ENCODE results near the gene DRC3.

The DRC3 gene

GRCh38 chr17:18017958-18018357, 45.3 kb downstream of the DRC3 start:
- H3K36me3 ChIP-seq (ENCODE audit: insufficient read depth, low read length) = peaks cover 10% of the 10 kb centered on the region; the same call in 1 of the 2 replicates
- no peaks in the 10 kb centered on the region for H3K79me2 ChIP-seq (ENCODE audit: insufficient read depth, low read length)

GRCh38 chr17:18018411-18018921, 45.8 kb downstream of the DRC3 start:
- Histone ChIP-seq H3K27me3 (ENCODE audit: insufficient read depth, low read length, poor library complexity, severe bottlenecking) (no peaks in the 10 kb centered on the region), H3K36me3 (ENCODE audit: insufficient read depth, low read length) (peaks cover 10% of the 10 kb centered on the region; the same call in 1 of the 2 replicates), H4K20me1 (ENCODE audit: insufficient read depth, low read length, poor library complexity, severe bottlenecking) (no peaks in the 10 kb centered on the region), H3K9me3 (ENCODE audit: insufficient read depth, low read depth, low read length) (no peaks in the 10 kb centered on the region), H2AFZ (ENCODE audit: low read length) (no peak overlapping the region), H3F3A (ENCODE audit: low read depth) (no peaks in the 10 kb centered on the region), H3K4me2 (ENCODE audit: low read depth, low read length, poor library complexity, severe bottlenecking) (no peak overlapping the region), H3K9me2 (replicated peaks; ENCODE audit: low read depth, low read length) (no peaks in the 10 kb centered on the region), H3K4me3 (ENCODE audit: low read length, poor library complexity, severe bottlenecking) (no peak overlapping the region), H3K9ac (ENCODE audit: low read depth, low read length, poor library complexity, severe bottlenecking) (no peak overlapping the region), H3K4me1 (ENCODE audit: insufficient read depth, low read length, poor library complexity, severe bottlenecking) (no peaks in the 10 kb centered on the region), H3K79me2 (ENCODE audit: insufficient read depth, low read length) (no peaks in the 10 kb centered on the region)
- TF ChIP-seq EZH2phosphoT487 (IDR thresholded peaks at IDR 0.05; ENCODE audit: borderline replicate concordance) (no peak), CTCF (conservative IDR thresholded peaks at IDR 0.05; ENCODE audit: low read length) (no peak)

More at GRCh38 chr17:18017958-18018357, 45.3 kb downstream of the DRC3 start:
- H3K9me3 ChIP-seq (ENCODE audit: insufficient read depth, low read depth, low read length) = no peaks in the 10 kb centered on the region
- H3K9me2 ChIP-seq (replicated peaks; ENCODE audit: low read depth, low read length) = no peaks in the 10 kb centered on the region
- TF ChIP-seq EZH2phosphoT487 (IDR thresholded peaks at IDR 0.05; ENCODE audit: borderline replicate concordance) = no peak
- no peak for TF ChIP-seq CTCF (conservative IDR thresholded peaks at IDR 0.05; ENCODE audit: low read length)
- no peak overlapping the region for H2AFZ ChIP-seq (ENCODE audit: low read length)
- no peaks in the 10 kb centered on the region for H3K4me1 ChIP-seq (ENCODE audit: insufficient read depth, low read length, poor library complexity, severe bottlenecking)
- H3K4me3 ChIP-seq (ENCODE audit: low read length, poor library complexity, severe bottlenecking) = no peak overlapping the region
- H3K27me3 ChIP-seq (ENCODE audit: insufficient read depth, low read length, poor library complexity, severe bottlenecking) = no peaks in the 10 kb centered on the region
- no peak overlapping the region for H3K9ac ChIP-seq (ENCODE audit: low read depth, low read length, poor library complexity, severe bottlenecking)
- no peaks in the 10 kb centered on the region for H3F3A ChIP-seq (ENCODE audit: low read depth)
- H4K20me1 ChIP-seq (ENCODE audit: insufficient read depth, low read length, poor library complexity, severe bottlenecking) = no peaks in the 10 kb centered on the region
- no peak overlapping the region for H3K4me2 ChIP-seq (ENCODE audit: low read depth, low read length, poor library complexity, severe bottlenecking)

GRCh38 chr17:18019838-18020154, 47.1 kb downstream of the DRC3 start:
- no peaks in the 10 kb centered on the region for H3K4me1 ChIP-seq (ENCODE audit: insufficient read depth, low read length, poor library complexity, severe bottlenecking)
- no peak overlapping the region for H2AFZ ChIP-seq (ENCODE audit: low read length)
- no peak overlapping the region for H3K4me2 ChIP-seq (ENCODE audit: low read depth, low read length, poor library complexity, severe bottlenecking)
- H3F3A ChIP-seq (ENCODE audit: low read depth) = no peaks in the 10 kb centered on the region
- H3K36me3 ChIP-seq (ENCODE audit: insufficient read depth, low read length) = peaks cover 12% of the 10 kb centered on the region; the same call in 1 of the 2 replicates
- H3K4me3 ChIP-seq (ENCODE audit: low read length, poor library complexity, severe bottlenecking) = no peak overlapping the region
- no peaks in the 10 kb centered on the region for H3K9me2 ChIP-seq (replicated peaks; ENCODE audit: low read depth, low read length)
- no peaks in the 10 kb centered on the region for H3K27me3 ChIP-seq (ENCODE audit: insufficient read depth, low read length, poor library complexity, severe bottlenecking)
- H3K79me2 ChIP-seq (ENCODE audit: insufficient read depth, low read length) = no peaks in the 10 kb centered on the region
- no peak for TF ChIP-seq EZH2phosphoT487 (IDR thresholded peaks at IDR 0.05; ENCODE audit: borderline replicate concordance)
- no peak for TF ChIP-seq CTCF (conservative IDR thresholded peaks at IDR 0.05; ENCODE audit: low read length)
- no peaks in the 10 kb centered on the region for H3K9me3 ChIP-seq (ENCODE audit: insufficient read depth, low read depth, low read length)
- no peak overlapping the region for H3K9ac ChIP-seq (ENCODE audit: low read depth, low read length, poor library complexity, severe bottlenecking)
- no peaks in the 10 kb centered on the region for H4K20me1 ChIP-seq (ENCODE audit: insufficient read depth, low read length, poor library complexity, severe bottlenecking)

All from Loucy (cell line).